ENCODE measurements around the gene POLR1E. TPM values are rescaled to one million over a fixed set of nuclear protein-coding genes. Genes with fewer than 3 reads are reported as not detected.

The POLR1E gene
- total and polyA plus RNA-seq, 10 of the 15 experiments (the other 5 are each of a cell fraction or from before 2014, with no cell fraction given) = 13.7 to 71.3 (median 50.4) TPM

- H3K4me1 ChIP-seq (ENCODE audit: control insufficient read depth, insufficient read depth, low read length) = no peaks in the 10 kb centered on the region
- FAIRE-seq (no peak), DNase-seq (ENCODE audit: low read depth, low spot score) (no peak), ATAC-seq (no peak)
- H3K27ac ChIP-seq (ENCODE audit: control insufficient read depth, insufficient read depth) = no peak overlapping the region
- WGBS (ENCODE audit: insufficient coverage, insufficient replicate concordance, low lambda C conversion rate, missing lambda C conversion rate) = 100% methylated on average over 2 of the region's 2 CpGs
- H3K9me3 ChIP-seq (replicated peaks; ENCODE audit: control insufficient read depth, insufficient read depth, low read length) = no peaks in the 10 kb centered on the region
- H3K36me3 ChIP-seq (ENCODE audit: control insufficient read depth in 2 of 2, insufficient read depth in 2 of 2, low read length in 1 of 2) = no peaks in the 10 kb centered on the region
- no peaks in the 10 kb centered on the region for H4K20me1 ChIP-seq (ENCODE audit: control insufficient read depth, insufficient read depth)
- no peaks in the 10 kb centered on the region for H3K27me3 ChIP-seq (replicated peaks in 1 of 2; ENCODE audit: control insufficient read depth in 2 of 2, insufficient read depth in 2 of 2, low read length in 1 of 2)
- SMC1A ChIA-PET (ENCODE audit: uncharacterized antibody, unreplicated experiment) = no interaction called here
- CTCF ChIA-PET = no interaction called here
- no peak overlapping the region for H3K9ac ChIP-seq (ENCODE audit: control insufficient read depth, insufficient read depth, low read length)
- no peak overlapping the region for H2AFZ ChIP-seq (ENCODE audit: control insufficient read depth, low read depth, low read length)
- BruUV-seq (replicated peaks) = no TSS peak
- intact Hi-C loops (cut with micrococcal nuclease; ENCODE audit: unreplicated experiment) (loop anchor here (10.0 kb wide), 1 partner anchor 63 kb away; no protein-coding TSS in a partner anchor), in situ Hi-C loops (cut with MboI) (no loop called here)
- no peak overlapping the region for H3K4me3 ChIP-seq
- RAD21 ChIA-PET (ENCODE audit: unreplicated experiment) = no interaction called here
- no peaks in the 10 kb centered on the region for H3K79me2 ChIP-seq (ENCODE audit: control insufficient read depth, insufficient read depth, low read length)
- H3K4me2 ChIP-seq (ENCODE audit: control insufficient read depth, insufficient read depth) = no peak overlapping the region
- POLR2A ChIA-PET = no interaction called here
- TF ChIP-seq ESRRA (IDR thresholded peaks at IDR 0.05; ENCODE audit: low read length) (no peak), TCF3 (IDR thresholded peaks at IDR 0.05; ENCODE audit: borderline replicate concordance, insufficient read depth, low read depth, low read length) (no peak), POLR2A (IDR thresholded peaks at IDR 0.05; ENCODE audit: low read depth, low read length) (no peak), ZNF687 (IDR thresholded peaks at IDR 0.05) (no peak), ZNF592 (IDR thresholded peaks at IDR 0.05) (no peak), CBX3 (IDR thresholded peaks at IDR 0.05; ENCODE audit: borderline replicate concordance, low read depth) (no peak), GABPA (IDR thresholded peaks at IDR 0.05; ENCODE audit: low read depth) (no peak), NRF1 (conservative IDR thresholded peaks at IDR 0.05; ENCODE audit: low read depth, low read length) (no peak), E2F8 (IDR thresholded peaks at IDR 0.05; ENCODE audit: low read depth, partially characterized antibody) (no peak), JUNB (IDR thresholded peaks at IDR 0.05) (no peak), SUZ12 (IDR thresholded peaks at IDR 0.05; ENCODE audit: unreplicated experiment) (no peak), CEBPB (IDR thresholded peaks at IDR 0.05; ENCODE audit: borderline replicate concordance in 1 of 2, low read depth in 2 of 2, low read length in 2 of 2) (no peak), TAF1 (IDR thresholded peaks at IDR 0.05; ENCODE audit: borderline replicate concordance, low read depth, low read length) (no peak), NBN (IDR thresholded peaks at IDR 0.05) (no peak)
These were observed 66.1 kb downstream of the POLR1E start for GRCh38 chr9:37551888-37552287.

Measured in GM12878 (cell line).